ENCODE results near the gene FAM156B.
"Not testable (repeated sequence)": the region's sequence is repeated elsewhere in the genome, so short reads cannot be mapped to it uniquely, and the experiment has no call there.

Gene FAM156B

DNA sequence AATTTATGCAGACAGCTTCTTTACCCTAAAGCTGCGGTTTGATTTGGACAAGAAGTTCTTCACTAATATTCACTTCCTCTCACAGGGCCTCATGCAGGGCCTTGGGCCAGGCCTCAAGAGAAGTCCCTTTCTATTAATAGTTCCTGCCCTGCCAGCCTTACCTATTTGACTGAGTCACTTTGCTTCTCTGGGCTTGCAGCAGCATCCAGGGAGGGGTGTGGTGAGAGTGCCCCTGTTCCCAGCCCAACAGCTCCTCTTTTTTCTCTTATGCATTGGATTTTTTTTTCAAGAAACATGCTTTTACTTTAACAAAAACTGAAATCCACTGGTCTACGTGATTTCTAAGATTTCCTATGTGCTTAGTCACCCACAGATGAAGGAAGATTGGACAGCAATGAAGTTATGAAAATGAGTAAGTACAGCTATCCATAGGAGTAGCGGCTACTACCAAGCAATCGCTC lies 26.7 kb downstream of the FAM156B start:
- no peak for DNase-seq (ENCODE audit: low read depth)

- not testable (repeated sequence) for DNase-seq (ENCODE audit: low read depth)
These were observed 33.1 kb downstream of the FAM156B start for GRCh38 chrX:52930214-52930613.

DNA sequence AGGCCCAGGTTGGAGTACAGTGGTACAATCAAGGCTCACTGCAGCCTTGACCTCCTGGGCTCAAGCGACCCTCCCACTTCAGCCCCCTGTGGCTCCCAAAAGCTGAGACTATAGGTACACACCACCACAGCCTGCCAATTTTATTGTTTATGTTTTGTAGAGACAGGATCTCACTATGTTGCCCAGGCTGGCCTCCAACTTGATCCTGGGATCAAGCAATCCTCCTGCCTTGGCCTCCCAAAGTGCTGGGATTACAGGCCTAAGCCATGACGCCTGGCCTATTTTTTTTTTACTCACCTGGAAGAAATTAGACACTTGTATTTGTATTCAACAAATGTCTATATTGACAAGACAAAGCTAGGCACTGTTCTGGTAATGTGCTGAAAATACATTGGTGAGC lies 36.1 kb downstream of the FAM156B start:
- no peak for DNase-seq (ENCODE audit: low read depth)

DNA sequence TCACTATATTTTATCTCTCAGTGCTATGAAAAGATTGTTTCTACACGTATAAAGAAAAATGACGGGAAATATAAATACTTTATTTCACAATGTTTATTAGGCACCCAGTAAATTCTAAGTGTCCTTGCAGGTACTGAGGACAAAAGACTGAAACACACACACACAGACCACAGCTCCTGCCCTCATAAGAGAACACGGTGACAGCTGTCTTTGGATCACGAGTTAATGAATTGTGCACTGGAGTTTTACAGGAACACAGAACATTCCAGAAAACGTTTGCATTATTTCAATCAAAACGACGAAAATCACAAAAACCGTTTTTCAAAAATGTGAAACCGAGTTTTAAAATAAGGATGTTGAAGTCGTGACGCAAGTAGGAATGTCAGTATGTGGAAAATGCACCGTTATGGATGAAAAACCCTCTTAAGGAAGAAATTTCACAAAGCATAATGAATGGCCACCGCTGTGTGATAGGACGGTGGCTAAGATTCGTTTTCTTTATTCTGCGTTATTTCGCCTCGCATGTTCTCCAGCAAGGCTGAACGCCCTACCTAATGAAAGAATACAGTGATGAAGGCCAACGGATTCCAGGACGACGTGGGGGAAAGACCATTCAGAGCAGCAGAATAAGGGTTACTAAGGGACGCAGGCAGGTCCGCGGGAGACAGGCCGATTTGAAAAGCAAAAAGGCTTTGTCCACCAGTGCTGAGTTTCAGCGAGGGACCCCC lies 37.0 kb downstream of the FAM156B start:
- no peak for DNase-seq (ENCODE audit: low read depth)

- peak; percentile 64 for DNase-seq (ENCODE audit: low read depth)
These were observed 37.8 kb downstream of the FAM156B start for GRCh38 chrX:52934704-52935469.

DNA sequence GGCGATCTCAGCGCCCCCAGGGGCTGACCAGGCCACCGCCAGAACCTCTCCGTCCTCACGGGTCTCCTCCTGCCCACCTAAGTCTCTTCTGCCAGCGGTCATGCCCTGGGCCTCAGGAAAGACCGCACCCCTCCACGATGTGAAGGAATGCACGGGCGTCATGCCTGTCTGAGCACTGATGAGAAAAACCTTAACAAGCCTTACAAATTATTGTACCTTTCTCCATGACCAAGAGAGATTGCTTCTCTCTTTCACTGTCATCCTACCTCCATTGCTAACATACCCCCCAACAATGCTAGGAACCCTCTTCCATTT lies 38.3 kb downstream of the FAM156B start:
- DNase-seq (ENCODE audit: low read depth): not testable (repeated sequence)

GRCh38 chrX:52940704-52941103 lies 43.6 kb downstream of the FAM156B start:
- DNase-seq (ENCODE audit: low read depth): not testable (repeated sequence)

DNA sequence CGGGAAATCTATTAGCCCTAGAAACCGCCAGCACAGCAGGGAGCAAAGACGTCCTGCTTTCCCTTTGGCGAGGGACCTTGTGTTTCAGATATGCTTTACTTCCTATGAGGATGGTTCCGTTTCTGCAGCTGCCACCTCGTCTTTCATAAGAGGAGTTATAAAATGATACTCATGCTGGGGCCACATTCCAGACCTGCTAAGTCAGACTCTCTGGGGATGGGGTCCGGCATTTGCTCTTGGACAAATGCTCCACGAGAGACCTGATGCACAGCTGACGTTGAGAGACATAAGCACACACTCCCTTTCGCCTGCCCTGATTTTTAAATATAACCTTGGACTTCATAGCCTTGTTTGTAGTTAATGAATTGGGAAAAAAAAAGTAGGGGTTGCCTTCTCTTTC lies 44.6 kb downstream of the FAM156B start:
- DNase-seq (ENCODE audit: low read depth): not testable (repeated sequence)

DNA sequence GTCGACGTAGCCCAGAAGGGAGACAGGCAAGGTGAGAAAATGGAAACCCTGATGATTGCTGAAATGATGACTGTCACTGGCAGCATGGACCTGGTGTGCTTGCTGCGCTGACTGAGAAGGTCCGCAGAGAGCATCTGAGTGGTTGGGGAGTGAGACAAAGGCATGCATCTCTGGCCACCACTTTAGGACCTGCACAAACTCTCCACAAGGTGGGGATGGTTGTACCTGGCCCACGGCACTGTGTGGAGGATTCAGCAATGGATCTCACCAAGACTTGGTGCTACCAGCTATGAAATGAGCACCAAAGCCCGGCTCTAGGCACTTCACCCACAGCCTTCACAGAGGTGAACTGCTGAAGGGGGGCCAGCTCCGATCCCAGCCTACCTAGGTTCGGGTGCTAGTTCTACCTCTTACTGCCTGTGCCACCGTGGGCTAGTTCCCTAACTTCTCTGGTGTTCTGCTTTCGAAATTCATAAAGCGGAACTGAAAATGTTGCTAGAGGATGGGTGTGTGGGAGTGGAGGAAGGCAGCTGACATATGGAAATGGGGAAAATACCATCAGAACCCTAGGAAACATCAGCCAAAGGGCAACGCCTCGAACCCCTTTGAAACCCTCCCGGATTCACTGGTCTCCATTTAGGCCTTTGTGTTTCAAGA lies 48.8 kb downstream of the FAM156B start:
- not testable (repeated sequence) for DNase-seq (ENCODE audit: low read depth)

GRCh38 chrX:52947501-52947900 lies 50.4 kb downstream of the FAM156B start:
- not testable (repeated sequence) for DNase-seq (ENCODE audit: low read depth)

GRCh38 chrX:52948265-52948664 lies 51.1 kb downstream of the FAM156B start:
- not testable (repeated sequence) for DNase-seq (ENCODE audit: low read depth)

GRCh38 chrX:52949325-52949724 lies 52.2 kb downstream of the FAM156B start:
- not testable (repeated sequence) for DNase-seq (ENCODE audit: low read depth)

GRCh38 chrX:52949884-52950283 lies 52.8 kb downstream of the FAM156B start:
- not testable (repeated sequence) for DNase-seq (ENCODE audit: low read depth)

Measured in HS-27A (cell line).